ENCODE measurements around the gene COL20A1.
"Not testable (repeated sequence)": the region's sequence is repeated elsewhere in the genome, so short reads cannot be mapped to it uniquely, and the experiment has no call there.

Gene COL20A1

GRCh38 chr20:63290136-63290676 is 2.8 kb upstream of the COL20A1 start:
- no peak for DNase-seq (ENCODE audit: low spot score)

DNA sequence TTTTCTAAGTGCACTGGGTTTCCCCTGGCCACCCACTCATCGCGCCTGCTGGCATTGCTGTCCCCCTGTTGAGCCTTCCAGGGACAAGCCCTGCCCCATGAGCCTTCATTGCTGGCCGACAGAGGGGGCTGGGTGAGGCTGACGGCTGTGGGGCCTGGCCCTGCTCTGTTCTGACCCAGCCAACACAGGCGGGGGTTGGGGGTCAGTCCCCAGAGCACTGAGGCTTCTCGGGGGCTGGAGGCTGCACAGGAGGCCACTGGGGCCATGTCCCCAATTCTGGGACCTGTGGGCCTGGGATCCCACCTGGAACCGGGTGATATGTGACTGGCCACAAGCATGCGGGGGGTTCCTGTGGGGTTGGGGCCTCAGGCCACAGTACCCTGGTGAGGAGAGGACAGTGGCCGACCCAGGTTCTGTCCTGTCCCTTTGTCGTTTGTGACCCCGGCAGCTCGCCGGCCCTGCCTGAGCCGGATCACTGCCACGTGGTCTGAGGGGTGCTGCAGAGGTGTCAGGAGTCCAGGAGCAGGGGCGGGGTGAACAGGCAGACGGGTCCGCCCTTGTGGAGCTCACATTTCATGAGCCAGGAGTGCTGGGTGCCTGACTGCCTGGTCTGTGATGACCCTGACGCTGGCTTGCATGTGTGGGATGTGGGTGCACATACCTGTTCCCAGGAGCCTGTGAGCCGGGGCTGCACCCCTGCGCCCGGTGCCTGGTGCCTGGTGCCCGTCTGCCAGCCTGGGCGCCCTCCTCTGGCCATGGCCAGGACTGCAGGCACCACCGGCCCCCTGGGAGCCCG is 2.1 kb upstream of the COL20A1 start:
- DNase-seq (ENCODE audit: low spot score) = peak; percentile 62

GRCh38 chr20:63291811-63292210 is 1.2 kb upstream of the COL20A1 start:
- no peak for DNase-seq (ENCODE audit: low spot score)

GRCh38 chr20:63292292-63292701 is 689 bp upstream of the COL20A1 start:
- DNase-seq (ENCODE audit: low spot score) = no peak

- DNase-seq (ENCODE audit: low spot score) = no peak
Observed at GRCh38 chr20:63293456-63293855, 470 bp downstream of the COL20A1 start.

- DNase-seq (ENCODE audit: low spot score) = no peak
Observed at GRCh38 chr20:63293871-63294535, 1.0 kb downstream of the COL20A1 start.

DNA sequence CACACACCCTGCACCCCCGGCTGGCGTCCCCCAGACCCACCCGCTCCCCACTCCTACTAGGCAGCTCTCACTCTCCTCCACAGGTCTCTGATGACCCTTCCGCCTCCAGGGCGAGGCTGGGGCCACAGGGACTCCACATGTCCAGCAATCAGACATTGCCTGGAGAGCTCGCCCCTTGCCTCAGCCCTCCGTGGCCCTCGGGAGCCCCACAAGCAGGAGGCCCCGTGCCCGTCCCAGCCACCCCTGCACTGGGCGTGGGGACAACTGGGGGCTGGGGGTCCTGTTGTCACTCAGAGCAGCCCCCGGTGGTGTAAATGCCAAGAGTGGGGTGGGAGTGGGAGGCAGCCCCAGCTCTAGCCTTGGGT is 1.5 kb downstream of the COL20A1 start:
- no peak for DNase-seq (ENCODE audit: low spot score)

GRCh38 chr20:63295018-63295417 is 2.0 kb downstream of the COL20A1 start:
- DNase-seq (ENCODE audit: low spot score) = no peak

GRCh38 chr20:63295422-63295821 is 2.4 kb downstream of the COL20A1 start:
- DNase-seq (ENCODE audit: low spot score) = no peak

- no peak for DNase-seq (ENCODE audit: low spot score)
Observed at GRCh38 chr20:63295846-63296245, 2.9 kb downstream of the COL20A1 start.

DNA sequence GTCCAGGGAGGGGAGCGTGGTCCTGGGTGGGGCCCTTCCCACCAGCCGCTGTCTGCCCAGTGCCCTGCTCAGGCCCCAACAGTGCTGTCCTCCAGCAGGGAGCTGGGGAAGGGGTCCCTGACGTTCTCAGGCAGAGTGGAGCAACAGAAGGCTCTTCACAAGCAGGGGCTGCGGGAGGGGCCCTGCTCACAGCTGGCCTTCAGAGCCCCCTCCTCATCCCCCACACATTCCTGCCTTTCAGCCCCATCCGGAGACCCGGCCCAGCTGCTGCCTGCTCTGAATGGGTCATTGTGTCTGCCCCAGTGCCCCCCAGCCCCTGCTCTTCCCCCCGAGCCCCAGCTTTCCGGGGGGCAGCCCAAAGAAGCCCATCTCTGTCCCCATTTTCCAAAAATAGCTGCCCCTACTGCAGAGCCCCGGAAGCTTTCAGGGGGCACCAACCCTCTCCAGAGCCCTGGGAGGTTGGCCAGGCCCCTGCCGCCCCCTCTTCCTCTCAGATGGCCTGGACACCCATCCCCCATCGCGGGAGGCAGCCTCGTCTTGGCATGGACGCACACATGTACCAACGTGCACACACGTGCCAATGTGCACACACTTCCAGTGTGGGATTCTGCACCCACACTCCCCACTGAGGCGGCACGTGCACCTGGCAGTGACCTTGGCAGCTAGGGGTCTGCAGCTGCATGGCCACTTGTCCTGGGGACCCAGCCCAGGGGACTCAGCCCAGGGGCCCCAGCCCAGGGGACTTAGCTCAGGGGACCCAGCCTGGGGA is 3.7 kb downstream of the COL20A1 start:
- DNase-seq (ENCODE audit: low spot score) = no peak

- no peak for DNase-seq (ENCODE audit: low spot score)
Observed at GRCh38 chr20:63297371-63297781, 4.4 kb downstream of the COL20A1 start.

DNA sequence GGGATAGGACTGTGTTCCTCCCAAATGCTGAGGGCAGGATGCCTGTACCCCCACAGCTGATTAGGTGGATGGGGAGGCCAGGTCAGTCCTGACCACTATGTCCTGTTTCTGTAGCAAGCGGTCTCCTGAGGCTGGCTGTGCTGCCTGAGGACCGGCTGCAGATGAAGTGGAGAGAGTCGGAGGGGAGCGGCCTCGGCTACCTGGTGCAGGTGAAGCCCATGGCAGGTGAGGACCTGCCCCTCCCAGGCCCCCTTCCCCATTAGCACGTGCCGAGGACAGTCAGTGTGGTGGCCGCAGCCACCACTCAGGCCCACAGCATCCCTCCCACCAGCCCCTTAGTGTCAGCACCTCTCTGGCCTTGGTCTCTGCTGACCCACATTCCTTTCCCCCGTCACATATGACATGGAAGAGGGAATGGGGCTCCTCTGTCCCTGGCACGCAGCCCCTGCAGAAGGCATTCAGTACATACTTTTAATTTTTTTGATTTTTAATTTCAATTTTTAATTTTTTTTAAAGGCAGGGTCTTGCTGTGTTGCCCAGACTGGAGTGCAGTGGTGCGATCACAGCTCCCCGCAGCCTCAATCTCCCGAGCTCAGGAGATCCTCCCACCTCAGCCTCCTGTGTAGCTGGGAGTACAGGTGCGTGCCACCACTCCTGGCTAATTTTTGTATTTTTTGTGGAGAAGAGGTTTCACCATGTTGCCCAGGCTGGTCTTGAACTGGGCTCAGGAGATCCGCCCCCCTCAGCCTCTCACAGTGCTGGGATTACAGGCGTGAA is 5.0 kb downstream of the COL20A1 start:
- DNase-seq (ENCODE audit: low spot score) = no peak

- DNase-seq (ENCODE audit: low spot score) = no peak
Observed at GRCh38 chr20:63298731-63299312, 5.8 kb downstream of the COL20A1 start.

GRCh38 chr20:63301671-63302070 is 8.7 kb downstream of the COL20A1 start:
- DNase-seq (ENCODE audit: low spot score) = no peak

DNA sequence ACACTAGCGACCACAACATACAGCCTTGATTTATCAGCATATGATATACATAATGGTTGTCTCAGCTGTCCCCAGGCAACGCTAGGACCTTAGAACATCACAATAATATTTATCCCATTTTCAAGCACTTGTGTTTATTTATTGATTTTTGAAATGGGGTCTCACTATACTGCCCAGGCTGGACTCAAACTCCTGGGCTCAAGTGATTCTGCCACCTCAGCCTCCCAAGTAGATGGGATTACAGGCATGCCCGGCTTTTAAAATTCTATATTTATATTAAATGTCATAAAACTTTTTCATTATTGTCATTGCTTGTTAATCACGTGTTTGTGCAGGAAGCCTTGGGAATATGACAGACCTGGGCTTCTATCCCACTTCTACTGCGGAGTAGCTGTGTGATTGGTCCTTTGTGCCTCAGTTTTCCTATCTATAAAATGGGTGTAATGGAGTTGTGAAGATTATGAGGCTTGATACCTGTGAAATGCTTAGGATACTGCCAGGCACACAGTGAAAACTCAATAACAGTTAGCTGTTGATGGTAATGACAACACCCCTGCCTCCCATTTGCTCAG is 10.2 kb downstream of the COL20A1 start:
- DNase-seq (ENCODE audit: low spot score) = no peak

- no peak for DNase-seq (ENCODE audit: low spot score)
Observed at GRCh38 chr20:63305393-63305792, 12.4 kb downstream of the COL20A1 start.

DNA sequence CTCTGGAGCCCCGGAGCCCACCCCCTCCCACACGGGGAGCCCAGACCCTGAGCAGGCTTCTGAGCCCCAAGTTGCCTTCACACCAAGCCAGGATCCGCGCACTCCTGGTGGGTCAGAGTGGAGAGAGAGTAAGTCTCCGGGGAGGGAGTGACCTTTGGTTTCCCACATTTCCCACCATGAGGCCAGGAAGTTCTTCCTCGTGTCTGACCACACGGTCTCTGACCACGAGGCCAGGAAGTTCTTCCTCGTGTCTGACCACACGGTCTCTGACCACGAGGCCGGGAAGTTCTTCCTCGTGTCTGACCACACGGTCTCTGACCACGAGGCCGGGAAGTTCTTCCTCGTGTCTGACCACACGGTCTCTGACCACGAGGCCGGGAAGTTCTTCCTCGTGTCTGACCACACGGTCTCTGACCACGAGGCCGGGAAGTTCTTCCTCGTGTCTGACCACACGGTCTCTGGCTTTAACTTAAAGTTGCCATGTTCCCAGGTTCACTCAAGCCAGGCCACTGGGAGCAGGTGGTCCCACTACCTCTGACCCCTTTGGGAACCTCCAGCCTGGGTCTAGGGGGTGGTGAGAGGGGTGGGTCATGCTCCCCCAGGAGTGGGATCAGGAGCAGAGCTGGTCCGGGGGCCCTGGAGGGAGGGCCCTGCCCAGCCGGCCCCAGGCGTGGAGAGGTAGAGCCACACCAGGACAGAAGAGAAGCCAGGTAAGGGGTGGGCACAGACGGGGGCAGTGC is 13.1 kb downstream of the COL20A1 start:
- DNase-seq (ENCODE audit: low spot score) = not testable (repeated sequence)

GRCh38 chr20:63306673-63307537 is 13.9 kb downstream of the COL20A1 start:
- DNase-seq (ENCODE audit: low spot score) = no peak
